ENCODE data around the gene COL20A1. TPM values are rescaled to one million over a fixed set of nuclear protein-coding genes. Genes with fewer than 3 reads are reported as not detected.
"Not testable (repeated sequence)": the region's sequence is repeated elsewhere in the genome, so short reads cannot be mapped to it uniquely, and the experiment has no call there.

COL20A1 gene
- total RNA-seq, 1 donor: not detected

DNA sequence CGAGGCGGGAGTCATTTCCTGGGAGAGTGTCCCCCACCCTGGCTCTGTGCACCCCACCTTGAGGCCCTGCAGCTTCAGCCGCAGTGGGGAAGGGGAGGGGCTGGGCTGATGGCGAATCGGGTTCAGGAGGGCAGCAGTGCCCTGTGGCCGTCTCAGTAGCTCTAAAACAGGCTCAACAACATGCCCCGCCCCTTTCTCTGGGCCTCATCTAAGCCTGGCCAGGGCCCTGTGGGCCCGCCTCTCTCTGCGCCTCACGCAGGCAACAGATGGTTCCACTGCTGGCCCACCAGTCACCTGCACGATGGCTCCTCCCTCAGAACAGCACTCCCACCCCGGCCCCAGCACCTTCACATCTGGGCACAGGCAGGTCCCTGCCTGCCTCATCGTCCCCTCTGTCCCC is 38.0 kb downstream of the COL20A1 start:
- H3K27me3 ChIP-seq (ENCODE audit: insufficient read depth, low read length): no peaks in the 10 kb centered on the region
- H3K4me3 ChIP-seq (ENCODE audit: low read length): no peak overlapping the region
- no peaks in the 10 kb centered on the region for H3K9me3 ChIP-seq (ENCODE audit: low read depth, low read length)
- peaks cover 6% of the 10 kb centered on the region for H3K4me1 ChIP-seq (ENCODE audit: insufficient read depth, low read length)

- no peaks in the 10 kb centered on the region for H3K27me3 ChIP-seq (ENCODE audit: insufficient read depth, low read length)
- H3K4me3 ChIP-seq (ENCODE audit: low read length): no peak overlapping the region
- H3K9me3 ChIP-seq (ENCODE audit: low read depth, low read length): no peaks in the 10 kb centered on the region
- no peaks in the 10 kb centered on the region for H3K4me1 ChIP-seq (ENCODE audit: insufficient read depth, low read length)
Observed at GRCh38 chr20:63331741-63332400, 38.9 kb downstream of the COL20A1 start.

DNA sequence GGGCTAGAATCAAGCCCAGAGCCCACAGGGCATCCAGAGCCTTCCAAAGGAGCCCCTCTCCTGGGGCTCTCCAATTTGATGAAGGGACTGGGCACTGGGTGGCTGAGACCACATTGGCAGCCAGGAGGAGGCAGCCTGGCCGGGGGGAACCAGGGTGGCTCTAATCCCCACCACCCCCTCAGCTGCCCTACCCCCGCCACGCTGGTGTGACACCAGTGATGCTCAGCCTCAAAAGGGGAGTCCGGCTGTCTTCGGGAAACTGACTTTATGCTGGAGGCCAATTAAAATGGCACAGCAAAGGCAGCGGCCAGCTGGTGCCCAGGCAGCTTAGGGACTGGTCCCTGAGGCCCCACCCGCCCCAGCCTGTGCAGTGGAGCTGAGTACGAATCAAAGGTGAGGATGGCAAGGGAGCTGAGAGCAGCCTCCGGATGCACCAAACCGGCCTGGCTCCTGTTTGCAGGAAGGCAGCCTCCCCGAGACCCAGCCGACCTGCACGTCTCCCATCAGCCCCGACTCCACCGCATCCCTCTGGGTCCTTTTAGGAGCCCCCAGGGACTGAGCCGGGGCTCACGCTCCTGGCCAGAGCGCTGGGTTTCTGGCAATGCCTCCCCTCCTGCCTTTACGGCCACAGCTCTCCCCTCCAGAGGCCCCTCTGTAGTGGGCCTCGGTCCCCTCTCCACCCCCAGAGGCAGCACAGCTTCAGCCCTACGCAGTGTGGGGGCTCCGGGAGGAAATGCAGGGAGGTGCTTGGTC is 39.7 kb downstream of the COL20A1 start:
- no peaks in the 10 kb centered on the region for H3K4me1 ChIP-seq (ENCODE audit: insufficient read depth, low read length)
- no peaks in the 10 kb centered on the region for H3K9me3 ChIP-seq (ENCODE audit: low read depth, low read length)
- no peaks in the 10 kb centered on the region for H3K27me3 ChIP-seq (ENCODE audit: insufficient read depth, low read length)
- no peak overlapping the region for H3K4me3 ChIP-seq (ENCODE audit: low read length)

- Histone ChIP-seq H3K4me1 (ENCODE audit: insufficient read depth, low read length) (no peaks in the 10 kb centered on the region), H3K9me3 (ENCODE audit: low read depth, low read length) (no peaks in the 10 kb centered on the region), H3K27me3 (ENCODE audit: insufficient read depth, low read length) (no peaks in the 10 kb centered on the region), H3K4me3 (ENCODE audit: low read length) (no peak overlapping the region)
Observed at GRCh38 chr20:63333241-63333836, 40.4 kb downstream of the COL20A1 start.

- H3K4me3 ChIP-seq (ENCODE audit: low read length): no peak overlapping the region
- H3K4me1 ChIP-seq (ENCODE audit: insufficient read depth, low read length): no peaks in the 10 kb centered on the region
- H3K9me3 ChIP-seq (ENCODE audit: low read depth, low read length): peaks cover 3% of the 10 kb centered on the region
- H3K27me3 ChIP-seq (ENCODE audit: insufficient read depth, low read length): no peaks in the 10 kb centered on the region
Observed at GRCh38 chr20:63334356-63334755, 41.4 kb downstream of the COL20A1 start.

GRCh38 chr20:63335060-63335459 is 42.1 kb downstream of the COL20A1 start:
- not testable (repeated sequence) for H3K27me3 ChIP-seq (ENCODE audit: insufficient read depth, low read length)

GRCh38 chr20:63335711-63336110 is 42.7 kb downstream of the COL20A1 start:
- H3K4me3 ChIP-seq (ENCODE audit: low read length): no peak overlapping the region
- H3K9me3 ChIP-seq (ENCODE audit: low read depth, low read length): peaks cover 6% of the 10 kb centered on the region
- no peaks in the 10 kb centered on the region for H3K27me3 ChIP-seq (ENCODE audit: insufficient read depth, low read length)
- no peaks in the 10 kb centered on the region for H3K4me1 ChIP-seq (ENCODE audit: insufficient read depth, low read length)

More at GRCh38 chr20:63335060-63335459, 42.1 kb downstream of the COL20A1 start:
- not testable (repeated sequence) for H3K4me1 ChIP-seq (ENCODE audit: insufficient read depth, low read length); H3K4me3 ChIP-seq (ENCODE audit: low read length); H3K9me3 ChIP-seq (ENCODE audit: low read depth, low read length)

GRCh38 chr20:63336232-63336752 is 43.3 kb downstream of the COL20A1 start:
- Histone ChIP-seq H3K4me3 (ENCODE audit: low read length) (no peak overlapping the region), H3K27me3 (ENCODE audit: insufficient read depth, low read length) (no peaks in the 10 kb centered on the region), H3K9me3 (ENCODE audit: low read depth, low read length) (peaks cover 6% of the 10 kb centered on the region), H3K4me1 (ENCODE audit: insufficient read depth, low read length) (no peaks in the 10 kb centered on the region)

GRCh38 chr20:63337786-63338420 is 44.9 kb downstream of the COL20A1 start:
- Histone ChIP-seq H3K27me3 (ENCODE audit: insufficient read depth, low read length) (no peaks in the 10 kb centered on the region), H3K9me3 (ENCODE audit: low read depth, low read length) (peaks cover 6% of the 10 kb centered on the region), H3K4me3 (ENCODE audit: low read length) (no peak overlapping the region), H3K4me1 (ENCODE audit: insufficient read depth, low read length) (no peaks in the 10 kb centered on the region)

GRCh38 chr20:63339154-63340094 is 46.4 kb downstream of the COL20A1 start:
- not testable (repeated sequence) for H3K9me3 ChIP-seq (ENCODE audit: low read depth, low read length); H3K4me3 ChIP-seq (ENCODE audit: low read length); H3K27me3 ChIP-seq (ENCODE audit: insufficient read depth, low read length); H3K4me1 ChIP-seq (ENCODE audit: insufficient read depth, low read length)

GRCh38 chr20:63340158-63340688 is 47.2 kb downstream of the COL20A1 start:
- not testable (repeated sequence) for H3K9me3 ChIP-seq (ENCODE audit: low read depth, low read length); H3K4me1 ChIP-seq (ENCODE audit: insufficient read depth, low read length); H3K27me3 ChIP-seq (ENCODE audit: insufficient read depth, low read length); H3K4me3 ChIP-seq (ENCODE audit: low read length)

DNA sequence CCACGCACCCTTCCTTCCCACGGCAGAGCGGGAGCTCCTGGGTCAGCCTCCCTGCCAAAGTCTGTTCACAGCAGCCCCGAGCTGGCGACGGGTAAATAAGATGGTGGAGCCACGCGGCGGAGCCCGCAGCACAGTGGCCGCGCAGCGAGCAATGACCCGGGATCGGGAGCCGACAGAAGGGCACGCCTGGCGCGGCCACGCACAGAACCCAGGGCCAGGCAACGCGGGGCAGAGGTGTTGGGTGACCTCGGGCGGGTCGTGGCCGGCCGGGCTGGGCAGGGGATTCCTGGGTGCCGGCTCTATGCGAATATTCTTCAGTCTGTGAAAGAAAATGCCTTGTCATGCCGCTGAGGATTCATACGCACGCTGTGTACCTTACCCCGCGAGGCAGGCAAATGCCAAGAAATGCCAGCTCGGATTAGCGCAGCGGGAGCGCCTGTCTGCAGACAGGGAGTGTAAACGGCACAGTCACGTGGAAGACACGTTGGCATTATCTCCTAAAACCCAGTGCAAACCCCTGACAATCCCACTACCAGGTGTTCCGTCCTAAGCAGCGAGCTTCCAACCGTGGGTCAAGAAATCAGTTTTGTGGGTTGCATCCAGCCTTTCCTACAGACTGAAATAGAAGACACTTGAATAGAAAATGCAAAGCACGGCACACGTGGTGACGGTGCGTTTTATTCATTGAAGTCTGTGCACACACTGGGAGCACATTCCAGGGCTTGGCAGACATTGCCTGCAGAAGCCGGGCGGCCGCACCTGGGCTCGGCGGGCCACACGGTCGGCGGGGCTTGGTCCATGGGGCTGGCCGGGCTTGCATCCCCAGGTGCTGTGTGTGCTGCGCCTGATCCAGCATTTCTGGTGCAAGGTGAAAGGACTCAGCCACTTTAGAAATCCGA is 49.8 kb downstream of the COL20A1 start:
- no peak overlapping the region for H3K4me3 ChIP-seq (ENCODE audit: low read length)
- H3K27me3 ChIP-seq (ENCODE audit: insufficient read depth, low read length): no peaks in the 10 kb centered on the region
- H3K4me1 ChIP-seq (ENCODE audit: insufficient read depth, low read length): no peaks in the 10 kb centered on the region
- peaks cover 6% of the 10 kb centered on the region for H3K9me3 ChIP-seq (ENCODE audit: low read depth, low read length)

Measured in mononuclear cell (primary cell).